ENCODE results near the gene SRCAP.

The SRCAP gene

DNA sequence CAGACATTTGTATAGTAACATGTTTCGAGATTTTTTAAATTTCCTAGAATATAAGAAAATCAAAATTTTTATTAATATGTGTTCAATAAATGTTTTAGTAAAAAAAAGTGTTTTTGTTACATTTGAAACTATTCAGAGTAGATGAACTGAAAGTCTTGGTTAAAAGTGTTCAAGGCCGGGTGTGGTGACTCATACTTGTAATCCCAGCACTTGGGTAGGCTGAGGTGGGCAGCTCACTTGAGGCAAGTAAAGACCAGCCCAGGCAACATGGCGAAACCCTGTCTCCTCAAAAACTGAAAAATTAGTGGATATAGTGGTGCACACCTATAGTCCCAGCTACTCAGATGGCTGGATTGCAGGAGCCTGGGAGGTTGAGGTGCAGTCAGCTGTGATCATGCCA is 32.4 kb downstream of the SRCAP start:
- no peak for DNase-seq (ENCODE audit: low read depth in 2 of 2)

GRCh38 chr16:30736995-30737793 is 38.2 kb downstream of the SRCAP start:
- no peak for DNase-seq (ENCODE audit: low read depth in 2 of 2)

GRCh38 chr16:30737794-30738648 is 39.0 kb downstream of the SRCAP start:
- DNase-seq (ENCODE audit: low read depth in 2 of 2), result no peak

DNA sequence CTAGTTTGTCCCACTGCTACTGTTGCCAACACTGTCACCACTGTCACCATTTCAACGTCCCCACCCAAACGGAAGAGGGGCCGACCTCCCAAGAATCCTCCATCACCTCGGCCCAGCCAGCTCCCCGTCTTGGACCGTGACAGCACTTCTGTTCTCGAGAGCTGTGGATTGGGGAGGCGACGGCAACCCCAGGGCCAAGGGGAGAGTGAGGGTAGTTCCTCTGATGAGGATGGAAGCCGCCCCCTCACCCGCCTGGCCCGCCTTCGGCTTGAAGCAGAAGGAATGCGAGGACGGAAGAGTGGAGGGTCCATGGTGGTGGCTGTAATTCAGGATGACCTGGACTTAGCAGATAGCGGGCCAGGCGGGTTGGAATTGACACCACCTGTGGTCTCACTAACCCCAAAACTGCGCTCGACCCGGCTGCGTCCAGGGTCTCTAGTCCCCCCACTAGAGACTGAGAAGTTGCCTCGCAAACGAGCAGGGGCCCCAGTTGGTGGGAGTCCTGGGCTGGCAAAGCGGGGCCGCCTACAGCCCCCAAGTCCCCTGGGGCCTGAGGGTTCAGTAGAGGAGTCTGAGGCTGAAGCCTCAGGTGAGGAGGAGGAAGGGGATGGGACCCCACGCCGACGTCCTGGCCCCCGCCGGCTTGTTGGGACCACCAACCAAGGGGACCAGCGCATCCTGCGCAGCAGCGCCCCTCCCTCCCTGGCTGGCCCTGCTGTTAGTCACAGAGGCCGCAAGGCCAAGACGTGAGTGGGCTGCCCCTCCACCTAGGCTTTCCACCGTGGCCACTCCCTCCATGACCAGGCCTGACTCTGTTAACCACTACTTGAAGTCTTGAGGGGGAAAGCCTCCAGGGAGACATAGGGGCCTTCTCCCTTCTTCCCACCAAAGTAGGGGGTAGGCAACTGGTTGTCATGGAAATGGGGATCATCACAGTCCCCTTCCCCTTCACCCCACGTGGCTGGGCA is 40.3 kb downstream of the SRCAP start:
- DNase-seq (ENCODE audit: low read depth in 2 of 2), result no peak

DNA sequence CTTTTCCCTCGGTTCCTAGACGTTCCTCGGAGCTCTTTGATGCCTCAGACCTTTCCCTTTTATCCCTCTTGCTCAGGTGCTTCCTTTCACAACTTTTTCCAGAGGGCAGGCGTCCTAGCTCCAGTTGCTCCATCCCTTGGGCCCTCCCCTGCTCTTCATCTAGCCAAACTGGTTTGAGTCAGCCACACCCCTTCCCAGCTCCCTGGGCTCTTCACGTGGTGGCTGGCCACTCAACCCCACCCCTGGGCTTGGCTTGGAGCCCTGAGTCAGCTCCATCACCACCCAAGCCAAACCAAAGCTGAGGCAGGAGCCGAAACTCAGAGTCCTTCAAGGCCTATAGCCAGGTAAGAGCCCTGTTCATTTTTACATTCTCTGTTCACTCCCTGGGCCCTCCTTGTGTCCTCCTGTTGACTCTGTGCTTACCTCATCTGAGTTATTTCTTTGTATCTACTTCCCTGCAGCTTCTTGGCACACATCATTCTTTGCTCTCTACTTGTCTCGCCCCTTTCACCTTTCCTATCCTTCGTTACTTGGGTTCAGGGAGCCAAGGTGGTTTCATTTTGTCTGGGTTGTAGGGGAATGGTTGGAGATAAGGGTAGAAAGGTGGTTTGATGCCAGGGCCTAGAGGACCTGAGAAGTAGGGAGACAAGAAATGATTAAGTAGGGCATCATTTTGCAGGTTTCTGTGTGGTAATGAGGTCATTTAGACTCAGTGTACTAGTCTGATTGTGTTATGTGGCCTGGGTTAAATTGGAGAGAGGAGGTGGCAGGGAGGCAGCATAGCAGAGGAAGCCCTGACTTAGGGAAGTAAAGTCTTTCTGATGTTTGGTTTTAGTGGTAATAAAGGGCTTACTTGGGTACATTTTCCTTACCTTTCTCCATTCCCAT is 41.6 kb downstream of the SRCAP start:
- DNase-seq (ENCODE audit: low read depth in 2 of 2), result no peak

GRCh38 chr16:30741461-30741914 is 42.5 kb downstream of the SRCAP start:
- DNase-seq (ENCODE audit: low read depth in 2 of 2), result no peak

DNA sequence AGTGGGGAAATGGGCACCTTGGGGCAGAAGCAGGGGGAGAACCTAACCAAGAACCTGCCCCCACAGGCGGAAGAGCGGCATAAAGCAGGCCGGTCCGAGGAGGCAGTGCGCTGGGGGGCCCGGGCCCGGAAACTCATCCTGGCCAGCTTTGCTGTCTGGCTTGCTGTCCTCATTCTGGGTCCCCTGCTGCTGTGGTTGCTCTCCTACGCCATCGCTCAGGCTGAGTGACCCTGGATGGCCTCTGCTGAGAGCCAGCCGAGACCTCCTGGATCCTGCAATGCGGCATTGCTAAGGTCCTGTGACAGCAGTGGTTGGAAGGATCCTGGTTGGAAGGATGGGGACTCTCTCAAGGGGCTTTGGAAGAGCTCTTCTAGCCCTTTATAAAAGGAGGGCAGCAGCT is 44.7 kb downstream of the SRCAP start:
- DNase-seq (ENCODE audit: low read depth in 2 of 2), result no peak

DNA sequence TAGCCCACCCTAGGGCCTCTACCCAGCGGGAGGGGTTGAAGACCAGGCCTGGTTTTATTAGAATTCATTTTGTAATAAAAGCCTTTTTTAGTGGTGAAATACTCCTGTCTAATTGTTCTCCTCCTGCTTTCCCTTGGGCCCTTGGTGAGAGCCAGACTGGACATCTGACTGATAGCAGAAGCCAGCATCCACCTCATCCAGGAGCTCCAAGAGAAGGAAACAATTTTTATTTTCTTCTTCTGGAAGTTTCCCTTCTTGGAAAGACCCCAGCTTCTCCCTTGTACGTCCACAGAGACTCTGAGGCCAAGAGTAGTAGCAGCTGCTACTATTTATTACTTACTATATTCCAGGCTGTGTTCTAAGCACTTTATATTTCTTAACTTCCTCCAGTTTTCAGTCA is 45.2 kb downstream of the SRCAP start:
- no peak for DNase-seq (ENCODE audit: low read depth in 2 of 2)

- DNase-seq (ENCODE audit: low read depth in 2 of 2), result no peak
Observed at GRCh38 chr16:30745082-30745481, 46.1 kb downstream of the SRCAP start.

DNA sequence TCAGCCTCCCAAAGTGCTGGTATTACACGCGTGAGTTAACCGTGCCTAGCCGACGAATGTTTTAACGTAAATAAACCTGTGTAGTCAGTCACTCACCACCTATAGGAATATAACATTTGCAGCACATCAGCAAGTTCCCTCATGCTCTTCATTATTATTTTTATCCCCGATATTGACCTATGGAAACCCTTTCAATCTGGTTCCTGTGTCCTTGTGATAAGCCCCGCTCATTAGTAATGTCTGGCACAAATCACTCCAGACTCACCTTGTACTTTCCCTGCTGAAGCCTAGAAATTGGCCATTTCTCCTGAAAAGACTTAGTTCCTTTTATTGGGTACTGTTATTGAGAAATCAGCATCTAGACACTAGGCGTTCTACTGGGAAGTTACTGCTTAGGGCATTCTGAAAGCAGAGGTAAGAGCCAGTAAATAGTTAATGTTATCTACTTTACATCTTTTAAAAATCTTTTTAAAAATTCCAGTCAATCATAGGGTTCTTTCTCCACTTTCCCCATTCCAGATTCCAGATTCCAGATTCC is 47.7 kb downstream of the SRCAP start:
- DNase-seq (ENCODE audit: low read depth in 2 of 2), result no peak

DNA sequence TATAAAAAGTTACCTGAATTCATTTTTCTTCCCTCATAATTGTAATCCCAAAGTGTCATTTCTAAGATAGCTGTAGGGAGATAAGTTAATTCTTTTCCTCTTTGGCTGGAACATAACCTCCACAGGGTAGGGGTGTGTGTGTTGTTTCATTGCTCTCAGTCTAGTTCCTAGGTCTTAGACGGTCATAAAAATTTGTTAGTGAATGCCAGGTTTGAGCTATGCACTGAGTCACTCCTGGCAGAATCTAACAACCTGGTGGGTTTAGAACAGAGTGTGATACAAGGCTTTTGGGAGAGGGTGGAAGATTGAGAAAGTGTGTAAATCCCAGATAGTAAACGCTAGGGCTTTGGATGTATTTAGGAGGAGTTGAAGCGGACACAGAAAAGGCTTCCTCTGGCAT is 48.4 kb downstream of the SRCAP start:
- no peak for DNase-seq (ENCODE audit: low read depth in 2 of 2)

GRCh38 chr16:30747799-30748633 is 49.0 kb downstream of the SRCAP start, which contains the start of gene PHKG2:
PHKG2 (plus strand) TSS chr16:30748425; CDS start chr16:30748821, 396 bp downstream.
- peak; percentile 93 to 97 for DNase-seq (ENCODE audit: low read depth in 2 of 2)

GRCh38 chr16:30748634-30749445 is 49.9 kb downstream of the SRCAP start:
- DNase-seq (ENCODE audit: low read depth in 2 of 2), result peak in 1 of 2 donors; percentile 10

DNA sequence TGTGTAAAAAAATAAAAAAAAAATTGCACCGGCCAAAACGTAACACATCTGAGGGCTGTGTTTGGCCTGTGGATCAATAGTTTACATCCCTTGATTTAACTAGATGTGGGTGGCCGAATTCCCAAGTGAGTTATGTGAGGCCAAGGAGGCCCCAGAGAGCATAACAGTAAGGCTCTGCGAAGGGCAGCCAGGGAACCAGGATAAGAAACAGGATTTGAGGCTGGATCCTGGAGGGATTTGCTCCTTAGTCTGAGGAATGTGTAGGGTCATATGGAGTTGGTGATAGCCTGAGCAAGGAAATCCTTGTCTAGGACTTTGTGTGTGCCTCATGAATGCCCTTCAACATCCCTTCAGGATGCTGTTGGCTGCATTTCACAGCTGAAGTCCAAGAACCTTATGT is 51.2 kb downstream of the SRCAP start:
- no peak for DNase-seq (ENCODE audit: low read depth in 2 of 2)

DNA sequence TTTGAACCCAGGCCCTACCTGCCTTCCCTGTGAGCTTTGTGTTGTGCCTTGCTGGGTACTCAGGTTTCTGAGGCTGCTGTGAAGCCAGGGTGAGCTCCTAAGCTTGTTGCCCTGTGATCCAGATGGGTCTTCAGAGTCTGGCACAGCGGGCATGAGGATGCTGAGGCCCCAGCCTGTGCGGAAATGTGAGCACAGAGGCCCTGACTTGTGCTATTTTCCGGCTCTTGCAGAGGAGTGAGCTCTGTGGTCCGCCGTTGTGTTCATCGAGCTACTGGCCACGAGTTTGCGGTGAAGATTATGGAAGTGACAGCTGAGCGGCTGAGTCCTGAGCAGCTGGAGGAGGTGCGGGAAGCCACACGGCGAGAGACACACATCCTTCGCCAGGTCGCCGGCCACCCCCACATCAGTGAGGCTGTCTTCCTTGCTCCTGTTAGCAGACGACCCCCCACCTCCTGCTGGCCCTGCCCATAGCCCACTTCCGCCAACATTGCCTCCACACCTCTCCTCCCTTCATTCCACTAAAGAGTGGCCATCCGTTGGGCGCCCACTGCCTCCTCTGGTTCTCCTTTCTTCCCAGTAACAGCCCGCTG is 52.0 kb downstream of the SRCAP start:
- DNase-seq (ENCODE audit: low read depth in 2 of 2), result no peak

- no peak for DNase-seq (ENCODE audit: low read depth in 2 of 2)
Observed at GRCh38 chr16:30753596-30753995, 54.6 kb downstream of the SRCAP start.

DNA sequence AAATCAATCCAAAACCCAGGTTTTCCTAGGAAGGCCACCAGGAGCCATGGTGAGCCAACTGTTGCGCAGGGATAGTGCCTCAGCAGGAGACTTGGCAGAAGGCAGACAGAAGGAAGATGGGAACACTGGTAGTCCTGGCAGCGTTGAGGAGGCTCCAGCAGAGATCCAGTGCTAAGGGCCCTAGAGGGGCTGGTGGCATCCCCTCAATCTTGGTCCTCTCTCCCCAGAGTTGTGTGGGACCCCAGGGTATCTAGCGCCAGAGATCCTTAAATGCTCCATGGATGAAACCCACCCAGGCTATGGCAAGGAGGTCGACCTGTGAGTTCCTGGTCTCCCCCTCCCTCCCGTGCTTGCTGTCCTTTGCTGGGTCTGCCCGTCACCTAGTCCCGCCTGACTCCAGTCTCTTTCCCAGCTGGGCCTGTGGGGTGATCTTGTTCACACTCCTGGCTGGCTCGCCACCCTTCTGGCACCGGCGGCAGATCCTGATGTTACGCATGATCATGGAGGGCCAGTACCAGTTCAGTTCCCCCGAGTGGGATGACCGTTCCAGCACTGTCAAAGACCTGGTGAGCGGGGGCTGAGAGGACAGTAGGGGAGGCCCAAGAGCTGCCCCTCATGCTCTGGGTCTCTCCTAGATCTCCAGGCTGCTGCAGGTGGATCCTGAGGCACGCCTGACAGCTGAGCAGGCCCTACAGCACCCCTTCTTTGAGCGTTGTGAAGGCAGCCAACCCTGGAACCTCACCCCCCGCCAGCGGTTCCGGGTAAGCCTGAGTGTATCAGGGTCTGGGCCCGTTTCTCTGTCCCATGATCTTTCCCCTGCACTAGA is 57.2 kb downstream of the SRCAP start:
- no peak for DNase-seq (ENCODE audit: low read depth in 2 of 2)

Measured in activated CD4-positive, alpha-beta T cell treated with anti-CD3 and anti-CD28 coated beads for 24 hours (primary cell).